DMS 273 (cell line): ENCODE results near the gene MAP1LC3B.

Experiments used
- DNase-seq: peaks from one replicate; lab custom pipeline; 2025; ENCODE audit not compliant: unreplicated experiment; lab: John Stamatoyannopoulos, UW

Gene MAP1LC3B

DNA sequence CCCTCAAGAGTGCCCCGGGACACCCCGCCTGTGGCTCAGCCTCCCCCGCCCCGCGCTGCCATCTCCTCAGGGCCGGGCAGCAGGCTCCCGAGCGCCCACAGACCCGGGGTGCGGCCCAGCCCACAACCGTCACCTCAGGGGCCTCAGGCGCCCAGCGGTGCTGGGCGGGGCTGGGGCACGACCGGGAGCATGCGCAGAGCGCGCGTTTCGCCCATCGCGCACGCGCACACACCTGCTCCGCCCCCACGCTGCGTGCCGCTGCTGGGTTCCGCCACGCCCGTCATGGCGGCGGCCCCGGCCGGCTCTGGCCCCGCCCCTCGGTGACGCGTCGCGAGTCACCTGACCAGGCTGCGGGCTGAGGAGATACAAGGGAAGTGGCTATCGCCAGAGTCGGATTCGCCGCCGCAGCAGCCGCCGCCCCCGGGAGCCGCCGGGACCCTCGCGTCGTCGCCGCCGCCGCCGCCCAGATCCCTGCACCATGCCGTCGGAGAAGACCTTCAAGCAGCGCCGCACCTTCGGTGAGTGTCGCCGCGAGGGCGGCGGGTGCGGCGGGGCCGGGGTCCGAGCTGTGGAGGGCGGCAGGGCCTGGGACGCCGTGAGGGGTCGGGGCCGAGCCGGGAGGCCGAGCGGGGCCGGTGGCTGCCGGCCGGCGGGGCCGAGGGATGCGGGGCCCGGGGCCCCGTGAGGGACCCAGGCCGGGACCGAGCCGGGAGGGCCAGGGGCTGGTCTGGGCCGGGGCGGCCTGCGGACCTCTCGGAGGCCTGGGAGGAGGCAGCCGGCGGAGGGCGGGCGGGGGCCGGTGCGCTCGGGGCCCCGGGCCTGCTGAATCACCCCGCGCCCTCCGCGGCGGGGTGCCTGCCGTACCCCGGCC lies at the start of gene MAP1LC3B:
Gene MAP1LC3B, plus strand, starts transcription at position 387 of the 871 bp plus-strand sequence. Its CDS starts 92 bp downstream, at position 479.
- peak; percentile 98 for DNase-seq

GRCh38 chr16:87342504-87342903 lies 49.6 kb upstream of the MAP1LC3B start:
- DNase-seq: no peak

GRCh38 chr16:87342978-87343752 lies 49.0 kb upstream of the MAP1LC3B start:
- no peak for DNase-seq

GRCh38 chr16:87343753-87344050 lies 48.4 kb upstream of the MAP1LC3B start:
- no peak for DNase-seq

- no peak for DNase-seq
Measured at GRCh38 chr16:87344165-87344930, 47.8 kb upstream of the MAP1LC3B start.

- DNase-seq: peak; percentile 53
Measured at GRCh38 chr16:87344931-87345631, 47.1 kb upstream of the MAP1LC3B start.

- no peak for DNase-seq
Measured at GRCh38 chr16:87345726-87346424, 46.3 kb upstream of the MAP1LC3B start.

- no peak for DNase-seq
Measured at GRCh38 chr16:87346517-87347060, 45.5 kb upstream of the MAP1LC3B start.

- no peak for DNase-seq
Measured at GRCh38 chr16:87347932-87348615, 44.1 kb upstream of the MAP1LC3B start.

DNA sequence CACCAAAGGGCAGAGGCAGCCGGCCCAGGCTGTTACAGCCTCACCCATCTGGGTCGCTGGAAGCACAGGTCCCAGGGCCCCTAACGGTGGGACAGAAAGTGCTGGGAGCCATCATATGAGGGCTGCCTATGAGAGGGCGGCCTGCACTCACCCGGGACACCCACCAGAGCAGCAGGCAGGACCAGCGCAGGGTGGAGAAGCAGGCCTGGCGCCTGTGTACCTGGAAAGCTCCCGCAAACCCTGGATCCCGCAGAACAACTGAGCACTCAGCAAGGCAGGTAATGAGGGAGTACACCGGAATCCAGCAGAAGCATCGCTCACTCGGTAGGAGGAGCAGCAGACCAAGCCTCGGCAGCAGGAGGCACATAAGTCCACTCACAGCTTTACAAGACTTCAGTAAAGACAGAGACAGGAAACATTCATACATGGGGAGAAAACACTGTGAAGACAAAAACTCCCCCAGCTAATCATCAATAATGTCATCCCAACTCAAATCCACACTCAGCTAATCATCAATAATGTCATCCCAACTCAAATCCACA lies 43.4 kb upstream of the MAP1LC3B start:
- DNase-seq: no peak

- no peak for DNase-seq
Measured at GRCh38 chr16:87350031-87350430, 42.1 kb upstream of the MAP1LC3B start.

- DNase-seq: peak; percentile 71
Measured at GRCh38 chr16:87350681-87351319, 41.3 kb upstream of the MAP1LC3B start.

DNA sequence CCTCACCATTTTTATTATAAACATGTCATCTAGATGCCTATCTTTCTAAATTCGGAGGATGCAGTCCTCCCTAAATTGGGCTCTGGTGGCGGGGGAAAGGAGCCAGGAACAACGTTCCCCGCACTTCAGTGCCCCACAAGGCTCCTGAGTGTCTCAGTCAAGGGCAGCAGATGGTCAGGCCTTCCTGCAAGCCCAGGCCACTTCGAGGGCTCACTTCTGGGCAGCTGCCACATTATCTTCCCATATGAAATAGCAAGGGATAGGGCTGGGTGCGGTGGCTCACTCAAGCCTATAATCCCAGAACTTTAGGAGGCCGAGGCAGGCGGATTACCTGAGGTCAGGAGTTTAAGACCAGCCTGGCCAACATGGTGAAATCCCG lies 40.8 kb upstream of the MAP1LC3B start:
- peak; percentile 86 for DNase-seq

DNA sequence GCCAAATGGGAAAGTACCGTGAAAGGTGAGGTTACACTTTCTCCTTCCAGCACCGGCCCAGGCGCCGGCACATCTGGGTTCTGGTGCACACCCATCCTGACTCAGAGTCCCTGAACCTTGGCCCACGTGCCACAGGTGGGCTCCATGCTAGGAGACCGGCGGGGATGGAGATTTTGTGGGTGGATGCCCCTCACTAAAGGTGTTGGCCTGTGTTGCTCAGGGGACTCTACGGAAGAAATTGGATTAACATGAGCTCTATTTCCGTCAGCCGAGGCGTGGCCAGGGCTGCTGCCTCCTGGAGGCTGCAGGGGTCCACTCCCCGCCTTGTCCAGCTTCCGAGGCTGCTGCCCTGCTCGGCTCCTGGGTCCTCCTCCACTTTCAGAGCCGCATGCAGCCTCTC lies 39.3 kb upstream of the MAP1LC3B start:
- no peak for DNase-seq

DNA sequence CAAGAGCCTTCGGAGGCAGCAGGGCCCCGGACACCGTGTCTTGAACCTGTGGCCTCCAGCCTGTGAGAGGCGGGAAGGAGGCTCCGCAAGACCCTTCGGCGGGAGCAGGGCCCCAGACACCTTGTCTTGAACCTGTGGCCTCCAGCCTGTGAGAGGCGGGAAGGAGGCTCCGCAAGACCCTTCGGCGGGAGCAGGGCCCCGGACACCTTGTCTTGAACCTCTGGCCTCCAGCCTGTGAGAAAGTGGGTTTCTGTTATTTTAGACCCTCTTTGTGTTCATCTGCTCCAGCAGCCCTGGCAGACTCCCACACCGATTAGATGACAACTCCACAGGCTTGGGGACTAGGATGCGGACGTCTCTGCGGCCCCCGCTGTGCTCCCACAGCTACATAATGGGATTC lies 38.5 kb upstream of the MAP1LC3B start:
- no peak for DNase-seq

DNA sequence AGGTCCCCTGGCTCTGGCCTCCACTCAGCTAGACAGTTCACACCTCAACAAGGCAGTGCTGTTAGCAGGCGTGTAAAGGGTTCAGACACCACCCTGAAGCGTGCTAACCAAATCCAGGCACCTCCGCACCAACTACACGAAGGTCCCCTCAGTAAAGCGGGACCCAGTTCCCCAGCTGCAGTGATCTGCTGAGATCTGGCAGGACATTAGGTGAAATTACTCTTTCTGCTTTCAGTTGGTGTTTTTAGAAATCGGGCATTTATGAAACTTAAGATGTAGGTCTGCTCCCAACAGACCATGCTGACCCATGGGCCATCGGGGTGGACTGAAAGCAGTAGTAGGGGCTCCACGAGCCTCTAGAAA lies 35.7 kb upstream of the MAP1LC3B start:
- no peak for DNase-seq

- DNase-seq: no peak
Measured at GRCh38 chr16:87358250-87358649, 33.9 kb upstream of the MAP1LC3B start.

GRCh38 chr16:87358696-87359095 lies 33.4 kb upstream of the MAP1LC3B start:
- DNase-seq: no peak

DNA sequence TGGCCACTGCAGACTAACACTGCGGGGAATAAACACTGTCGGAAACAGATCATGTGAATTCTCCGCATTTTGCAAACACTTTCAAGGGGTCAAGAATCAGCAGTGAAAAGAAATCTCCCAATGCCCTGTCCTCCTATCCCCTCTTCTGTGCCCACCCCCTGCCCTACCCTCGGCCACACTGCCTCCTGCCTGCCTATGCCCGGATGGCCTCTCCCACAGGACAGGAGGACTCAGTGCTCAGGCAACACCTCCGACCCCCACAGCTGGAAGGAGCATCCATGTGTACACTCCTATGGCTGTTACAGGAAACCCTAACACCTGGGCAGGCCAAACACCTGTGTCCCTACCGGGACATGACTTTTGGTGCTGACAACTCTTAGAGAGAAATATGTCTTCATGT lies 33.0 kb upstream of the MAP1LC3B start:
- DNase-seq: no peak
